GM23248 (cell line): ENCODE data around the gene MACROD2. TPM values are rescaled to one million over a fixed set of nuclear protein-coding genes. Genes with fewer than 3 reads are reported as not detected.

Source experiments
- DNase-seq: peaks from one replicate; pipeline ENCODE4 v3.0.0-alpha.2; 2015
- H2AFZ ChIP-seq: fragments of 200-600 bp; sonication (generic); 2 replicates; pipeline ENCODE4 v1.6.1; 2016; ENCODE audit warnings: antibody characterized with exemption
- H3F3A ChIP-seq: fragments of 200-600 bp; sonication (generic); 2 replicates; pipeline ENCODE4 v1.6.1; 2016; ENCODE audit warnings: mild to moderate bottlenecking, antibody characterized with exemption, mixed run types; ENCODE audit not compliant: insufficient read depth
- H3K27ac ChIP-seq: fragments of 200-600 bp; sonication (generic); 2 replicates; pipeline ENCODE4 v1.5.1; 2016; ENCODE audit warnings: mild to moderate bottlenecking
- H3K27me3 ChIP-seq: fragments of 200-600 bp; sonication (generic); replicated peaks from 2 replicates; pipeline ENCODE4 v1.6.1; 2016; ENCODE audit warnings: mild to moderate bottlenecking; ENCODE audit not compliant: insufficient read depth
- H3K36me3 ChIP-seq: fragments of 200-600 bp; sonication (generic); 2 replicates; pipeline ENCODE4 v1.6.1; 2016; ENCODE audit warnings: low read depth, mild to moderate bottlenecking
- H3K4me1 ChIP-seq: fragments of 200-600 bp; sonication (generic); 2 replicates; pipeline ENCODE4 v1.6.1; 2016; ENCODE audit warnings: mild to moderate bottlenecking; ENCODE audit not compliant: insufficient read depth
- H3K4me2 ChIP-seq: fragments of 200-600 bp; sonication (generic); one replicate; pipeline ENCODE4 v1.6.1; 2016; ENCODE audit warnings: mild to moderate bottlenecking; ENCODE audit not compliant: unreplicated experiment
- H3K4me3 ChIP-seq: fragments of 200-600 bp; sonication (generic); 2 replicates; pipeline ENCODE4 v1.5.1; 2016; ENCODE audit warnings: mild to moderate bottlenecking
- H3K79me2 ChIP-seq: fragments of 200-600 bp; sonication (generic); 2 replicates; pipeline ENCODE4 v1.6.1; 2016; ENCODE audit warnings: mild to moderate bottlenecking; ENCODE audit not compliant: insufficient read depth
- H3K9ac ChIP-seq: fragments of 200-600 bp; sonication (generic); 2 replicates; pipeline ENCODE4 v1.6.1; 2016; ENCODE audit warnings: mild to moderate bottlenecking
- H3K9me2 ChIP-seq: fragments of 200-600 bp; sonication (generic); 2 replicates; pipeline ENCODE4 v1.6.1; 2016; ENCODE audit warnings: mixed run types, mild to moderate bottlenecking, moderate library complexity; ENCODE audit not compliant: insufficient read depth
- H3K9me3 ChIP-seq: fragments of 200-600 bp; sonication (generic); one replicate; pipeline ENCODE4 v1.6.1; 2017; ENCODE audit warnings: low read depth
- H4K20me1 ChIP-seq: fragments of 200-600 bp; sonication (generic); 2 replicates; pipeline ENCODE4 v1.6.0; 2016; ENCODE audit not compliant: insufficient read depth
- EZH2 ChIP-seq: fragments of 200-600 bp; sonication (generic); IDR thresholded peaks from 2 replicates; pipeline ENCODE4 v1.6.1; 2018; ENCODE audit warnings: antibody characterized with exemption, mild to moderate bottlenecking; ENCODE audit not compliant: insufficient read depth, poor library complexity, severe bottlenecking
- EZH2phosphoT487 ChIP-seq: fragments of 200-600 bp; sonication (generic); IDR thresholded peaks from 2 replicates; pipeline ENCODE4 v1.6.1; 2018; ENCODE audit warnings: antibody characterized with exemption, moderate library complexity, mild to moderate bottlenecking, low read depth; ENCODE audit not compliant: insufficient read depth
- WGBS, 2 experiments: methylation state at CpG; one replicate each; pipeline ENCODE4 v1.1.6; 2015 to 2017; ENCODE audit warnings: low lambda C conversion rate in 2 of 2, low coverage in 1 of 2; ENCODE audit errors: missing lambda C conversion rate in 2 of 2; 5-methylcytosine and 5-hydroxymethylcytosine counted together
- in situ Hi-C: fragments of 300-500 bp; cut with MboI; formaldehyde crosslinking; loops from 2 replicates; pipeline ENCODE4 v1.15.0; 2020
- polyA plus RNA-seq: library from polyadenylated mRNA; unstranded; fragments of >200 nt; fragmentation: Nextera tagmentation; extraction: Ambion mirVana; gene quantifications from 2 replicates; pipeline ENCODE4 v1.2.1, GENCODE V29; 2016
- total RNA-seq: library from RNA; depleted of rRNA; stranded (reverse); fragments of >200 nt; shearing (Covaris generic); gene quantifications from 2 replicates; pipeline ENCODE4 v1.2.3, GENCODE V29; 2014

The MACROD2 gene
- total and polyA plus RNA-seq, 2 experiments from 2014 or later: 1.1 to 3.1 TPM

DNA sequence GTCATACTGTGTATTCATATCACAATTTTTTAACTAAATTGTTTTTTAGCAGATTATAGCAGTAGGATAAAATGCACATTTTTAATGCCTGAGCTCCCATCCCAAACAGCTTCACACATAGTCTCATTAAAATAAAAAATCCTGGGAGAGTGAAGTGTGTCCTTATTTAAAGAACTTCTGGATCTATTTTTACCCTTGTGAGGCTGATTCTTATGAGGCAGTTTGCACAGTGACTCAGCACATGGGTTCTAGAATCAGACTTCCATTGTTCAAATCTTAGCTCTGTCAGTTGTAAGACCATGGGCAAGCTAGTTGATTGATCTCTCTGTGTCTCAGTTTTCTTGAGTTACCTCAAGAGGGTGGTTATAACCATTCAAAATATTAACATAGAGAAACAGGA, 72.3 kb downstream of the MACROD2 start:
- Histone ChIP-seq H3K36me3 (no peaks in the 10 kb centered on the region), H4K20me1 (no peaks in the 10 kb centered on the region), H3K79me2 (no peaks in the 10 kb centered on the region), H3K4me2 (no peak overlapping the region), H2AFZ (no peak overlapping the region), H3F3A (0 out of 2 replicates have a peak, but pooled peaks cover 3% of the 10 kb centered on the region), H3K9me3 (no peaks in the 10 kb centered on the region), H3K4me3 (no peak overlapping the region), H3K9me2 (no peaks in the 10 kb centered on the region), H3K27me3 (no peaks in the 10 kb centered on the region), H3K9ac (no peak overlapping the region), H3K27ac (no peak overlapping the region), H3K4me1 (peaks cover 3% of the 10 kb centered on the region; the same call in 1 of the 2 replicates)
- in situ Hi-C loops: no loop called here
- TF ChIP-seq EZH2phosphoT487 (no peak), EZH2 (no peak)
- DNase-seq: peak; percentile 5

- Histone ChIP-seq H3K36me3 (no peaks in the 10 kb centered on the region), H3K4me2 (no peak overlapping the region), H3K4me1 (peaks cover 3% of the 10 kb centered on the region; the same call in 1 of the 2 replicates), H3K9me3 (no peaks in the 10 kb centered on the region), H3F3A (0 out of 2 replicates have a peak, but pooled peaks cover 3% of the 10 kb centered on the region), H3K27ac (no peak overlapping the region), H2AFZ (no peak overlapping the region), H3K4me3 (no peak overlapping the region), H4K20me1 (no peaks in the 10 kb centered on the region), H3K9ac (no peak overlapping the region), H3K27me3 (no peaks in the 10 kb centered on the region), H3K9me2 (no peaks in the 10 kb centered on the region), H3K79me2 (no peaks in the 10 kb centered on the region)
- WGBS, 2 experiments: 88 to 92% methylated on average over 5 of the region's 5 CpGs
- TF ChIP-seq EZH2phosphoT487 (no peak), EZH2 (no peak)
- in situ Hi-C loops: no loop called here
- peak; percentile 76 for DNase-seq
Observed at GRCh38 chr20:14069796-14070195, 74.5 kb downstream of the MACROD2 start.

GRCh38 chr20:14093652-14094051, 98.3 kb downstream of the MACROD2 start:
- no peaks in the 10 kb centered on the region for H3F3A ChIP-seq
- no peaks in the 10 kb centered on the region for H4K20me1 ChIP-seq
- H3K9me3 ChIP-seq: no peaks in the 10 kb centered on the region
- H3K9me2 ChIP-seq: no peaks in the 10 kb centered on the region
- H2AFZ ChIP-seq: no peak overlapping the region
- in situ Hi-C loops: no loop called here
- H3K4me1 ChIP-seq: no peaks in the 10 kb centered on the region
- no peak overlapping the region for H3K4me3 ChIP-seq
- H3K79me2 ChIP-seq: no peaks in the 10 kb centered on the region
- no peaks in the 10 kb centered on the region for H3K27me3 ChIP-seq
- DNase-seq: no peak
- H3K27ac ChIP-seq: no peak overlapping the region
- H3K4me2 ChIP-seq: no peak overlapping the region
- 50 to 59% methylated on average over 1 of the region's 1 CpG for WGBS, 2 experiments
- TF ChIP-seq EZH2: no peak
- TF ChIP-seq EZH2phosphoT487: no peak
- H3K9ac ChIP-seq: no peak overlapping the region
- no peaks in the 10 kb centered on the region for H3K36me3 ChIP-seq

DNA sequence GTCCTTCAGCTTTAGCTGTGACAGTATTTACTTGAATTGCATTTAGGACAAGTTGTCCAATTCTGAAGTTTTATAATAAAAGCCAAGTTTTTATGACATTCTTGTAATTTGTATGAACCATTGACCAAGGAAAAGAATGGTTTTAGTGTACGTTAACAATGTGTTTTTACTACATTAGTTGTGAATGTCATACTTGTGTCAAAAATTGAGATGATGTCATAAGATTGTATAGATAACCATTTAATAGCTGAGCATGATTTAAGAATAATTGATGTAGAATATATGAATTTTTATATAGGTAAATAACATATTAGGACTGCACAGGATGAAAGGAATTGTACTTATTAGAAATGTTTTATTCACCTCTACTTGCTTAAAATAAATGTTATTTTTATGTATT, 102.9 kb downstream of the MACROD2 start:
- H3F3A ChIP-seq: no peaks in the 10 kb centered on the region
- no peak for DNase-seq
- in situ Hi-C loops: no loop called here
- no peak overlapping the region for H2AFZ ChIP-seq
- H3K4me1 ChIP-seq: no peaks in the 10 kb centered on the region
- no peak overlapping the region for H3K9ac ChIP-seq
- no peaks in the 10 kb centered on the region for H3K9me3 ChIP-seq
- no peak for TF ChIP-seq EZH2phosphoT487
- TF ChIP-seq EZH2: no peak
- no peak overlapping the region for H3K4me3 ChIP-seq
- H3K4me2 ChIP-seq: no peak overlapping the region
- no peaks in the 10 kb centered on the region for H3K36me3 ChIP-seq
- H3K27me3 ChIP-seq: no peaks in the 10 kb centered on the region
- no peaks in the 10 kb centered on the region for H3K79me2 ChIP-seq
- H4K20me1 ChIP-seq: no peaks in the 10 kb centered on the region
- H3K9me2 ChIP-seq: no peaks in the 10 kb centered on the region
- H3K27ac ChIP-seq: no peak overlapping the region
- 17 to 28% methylated on average over 1 of the region's 1 CpG for WGBS, 2 experiments

GRCh38 chr20:14113416-14113815, 118.1 kb downstream of the MACROD2 start:
- no peak overlapping the region for H2AFZ ChIP-seq
- no peaks in the 10 kb centered on the region for H3F3A ChIP-seq
- H3K9me3 ChIP-seq: no peaks in the 10 kb centered on the region
- no peak overlapping the region for H3K9ac ChIP-seq
- no peaks in the 10 kb centered on the region for H3K79me2 ChIP-seq
- no peaks in the 10 kb centered on the region for H3K9me2 ChIP-seq
- no peaks in the 10 kb centered on the region for H3K4me1 ChIP-seq
- in situ Hi-C loops: no loop called here
- DNase-seq: no peak
- no peaks in the 10 kb centered on the region for H3K36me3 ChIP-seq
- TF ChIP-seq EZH2phosphoT487: no peak
- H3K27ac ChIP-seq: no peak overlapping the region
- H4K20me1 ChIP-seq: no peaks in the 10 kb centered on the region
- WGBS, 2 experiments: 57 to 63% methylated on average over 3 of the region's 3 CpGs
- H3K4me3 ChIP-seq: no peak overlapping the region
- H3K4me2 ChIP-seq: no peak overlapping the region
- no peaks in the 10 kb centered on the region for H3K27me3 ChIP-seq
